Renal pelvis (tissue), 4 donors: ENCODE data around the gene B3GNT5. TPM values are rescaled to one million over a fixed set of nuclear protein-coding genes. Genes with fewer than 3 reads are reported as not detected.

ENCODE experiments used
- DNase-seq: peaks from one replicate; pipeline ENCODE4 v3.0.0-alpha.2; 2013
- polyA plus RNA-seq, 3 donors: library from polyadenylated mRNA; unstranded; fragments of 120-200 nt; gene quantifications; one replicate each; pipeline ENCODE4 v1.2.1, GENCODE V29; 2013; ENCODE audit not compliant: insufficient read length in 3 of 3

B3GNT5 gene
- polyA plus RNA-seq, 3 donors: 21.4 to 25.2 (median 22.6) TPM

DNA sequence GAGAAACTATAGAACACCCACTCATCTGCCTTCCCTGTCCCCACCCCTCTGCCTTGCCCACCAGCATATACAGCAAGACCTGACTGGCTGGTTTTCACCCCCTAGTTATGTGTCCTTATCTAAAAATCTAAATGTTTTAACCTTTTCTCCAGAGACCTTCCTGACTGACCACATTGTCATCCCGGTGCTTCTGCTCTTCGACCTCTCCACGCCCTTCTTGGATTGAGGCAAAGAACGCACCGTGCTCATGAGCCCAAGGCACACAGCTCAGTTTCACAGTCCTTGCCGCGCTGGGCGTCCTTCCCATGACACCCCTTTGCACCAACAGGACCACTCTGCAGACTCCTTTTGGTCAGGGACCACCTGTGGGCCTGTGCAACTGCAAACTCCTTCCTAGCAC is 62.7 kb downstream of the B3GNT5 start:
- DNase-seq: no peak

DNA sequence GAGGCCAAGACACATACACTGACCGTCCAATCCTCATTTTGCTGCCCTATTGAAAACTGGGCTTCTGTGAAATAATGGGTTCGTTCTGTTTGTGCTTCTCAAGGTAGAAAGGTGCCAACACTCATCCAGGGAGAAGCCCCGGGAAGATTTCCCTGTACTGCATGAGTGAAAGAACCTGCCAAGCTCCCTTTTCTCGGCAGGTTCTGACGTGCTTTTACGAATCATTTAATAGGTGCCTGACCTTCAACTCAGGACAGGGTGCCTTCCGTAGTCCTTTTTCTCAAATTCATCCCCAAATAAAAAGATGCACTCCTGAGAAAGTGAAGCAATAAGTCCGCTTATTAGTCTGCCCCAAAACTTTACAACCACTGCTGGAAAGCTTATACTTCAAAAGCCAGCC is 64.2 kb downstream of the B3GNT5 start:
- no peak for DNase-seq

DNA sequence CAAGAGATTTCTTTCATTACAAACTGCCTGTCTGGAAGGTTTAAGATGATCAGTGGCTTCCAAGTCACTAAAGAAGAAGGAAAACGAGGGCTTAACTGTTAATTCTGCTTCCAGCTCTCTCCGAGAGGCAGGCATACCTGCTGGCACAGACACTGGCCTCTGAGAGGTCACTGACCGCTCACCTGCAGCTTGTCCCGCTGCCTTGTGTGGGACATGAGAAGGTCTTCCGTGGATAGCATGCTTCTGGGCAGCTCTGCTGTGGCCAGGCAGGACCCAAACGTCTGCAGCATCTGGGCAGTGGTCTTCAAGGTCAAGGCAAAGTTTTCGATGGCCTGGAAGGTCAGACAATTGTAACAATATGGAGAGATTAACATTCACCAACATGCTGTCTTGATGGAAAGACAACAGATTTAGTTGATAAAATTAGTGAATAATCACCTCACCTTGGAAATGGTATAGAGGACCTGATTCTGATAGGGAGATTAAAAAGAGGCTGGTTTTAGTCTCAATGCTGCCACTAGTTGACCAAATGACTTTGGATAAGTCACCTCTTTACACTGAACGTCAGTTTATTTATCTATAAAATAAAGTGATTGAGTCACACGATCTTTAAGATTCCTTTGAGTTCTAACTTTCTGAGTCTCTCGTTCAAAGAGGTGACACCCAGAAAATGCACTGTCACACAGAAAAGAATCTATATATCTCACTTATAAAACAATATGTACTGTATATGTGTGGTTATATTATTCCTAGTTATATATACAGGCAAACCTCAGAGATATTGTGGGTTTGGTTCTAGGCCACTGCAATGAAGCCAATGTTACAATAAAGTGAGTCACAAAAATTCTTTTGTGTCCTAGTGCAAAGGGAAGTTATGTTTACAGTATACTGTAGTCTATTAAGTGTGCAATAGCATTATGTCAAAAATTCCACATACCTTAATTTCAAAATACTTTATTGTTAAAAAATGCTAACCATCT is 65.1 kb downstream of the B3GNT5 start:
- DNase-seq: no peak

DNA sequence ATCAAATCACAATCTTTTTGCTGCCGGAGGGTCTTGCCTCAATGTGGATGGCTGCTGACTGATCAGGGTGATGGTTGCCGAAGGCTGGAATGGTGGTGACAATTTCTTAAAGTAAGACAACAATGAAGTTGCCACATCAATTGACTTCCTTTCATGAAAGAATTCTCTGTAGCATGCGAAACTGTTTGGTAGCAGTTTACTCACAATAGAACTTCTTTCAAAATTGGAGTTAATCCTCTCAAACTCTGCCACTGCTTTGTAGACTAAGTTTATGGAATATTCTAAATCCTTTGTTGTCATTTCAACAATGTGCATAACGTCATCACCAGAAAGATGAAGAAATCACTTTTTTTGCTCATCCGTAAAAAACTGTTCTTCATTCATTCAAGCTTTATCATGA is 65.8 kb downstream of the B3GNT5 start:
- DNase-seq: no peak

DNA sequence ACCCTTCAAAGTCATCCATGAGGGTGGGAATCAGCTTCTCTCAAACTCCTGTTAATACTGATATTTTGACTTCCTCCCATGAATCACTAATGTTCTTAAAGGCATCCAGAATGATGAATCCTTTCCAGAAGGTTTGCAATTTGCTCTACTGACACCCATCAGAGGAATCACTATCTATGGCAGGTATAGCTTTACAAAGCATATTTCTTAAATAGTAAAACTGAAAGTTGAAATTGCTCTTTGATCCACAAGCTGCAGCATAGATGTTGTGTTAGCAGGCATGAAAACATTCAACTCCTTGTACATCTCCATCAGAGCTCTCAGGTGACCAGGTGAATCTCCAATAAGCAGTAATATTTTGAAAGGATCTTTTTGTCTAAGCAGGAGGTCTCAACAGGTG is 66.3 kb downstream of the B3GNT5 start:
- no peak for DNase-seq

Other genes with a start within 250 kb of the B3GNT5 start
- 10 to 100 TPM; 55.5 to 64.4 (median 62.8) TPM for gene MCCC1, start 153.8 kb upstream of the B3GNT5 start, polyA plus RNA-seq
- 1 to 10 TPM; 2.3 to 4.9 (median 2.7) TPM for gene LAMP3, start 90.5 kb upstream of the B3GNT5 start, polyA plus RNA-seq
- gene MCF2L2, start 175.4 kb downstream of the B3GNT5 start, polyA plus RNA-seq: 1 to 10 TPM in 2 of 3 donors, under 1 TPM in 1; 0.56 to 2.0 (median 1.5) TPM